HG02642 (cell line): ENCODE measurements around the gene FAIM.
"Not testable (repeated sequence)": the region's sequence is repeated elsewhere in the genome, so short reads cannot be mapped to it uniquely, and the experiment has no call there.

Experiments
- ATAC-seq: cut with Tn5 transposase; IDR thresholded peaks from one replicate; pipeline ENCODE4 v1.9.1; 2021; ENCODE audit warnings: mild to moderate bottlenecking; ENCODE audit not compliant: unreplicated experiment, poor library complexity

Gene FAIM

GRCh38 chr3:138675393-138675792, 66.8 kb downstream of the FAIM start:
- no peak for ATAC-seq

- no peak for ATAC-seq
These were observed 69.5 kb downstream of the FAIM start for GRCh38 chr3:138678086-138678485.

- ATAC-seq, result no peak
These were observed 70.4 kb downstream of the FAIM start for GRCh38 chr3:138678874-138679392.

- not testable (repeated sequence) for ATAC-seq
These were observed 72.4 kb downstream of the FAIM start for GRCh38 chr3:138680974-138681373.

GRCh38 chr3:138681463-138682220, 73.1 kb downstream of the FAIM start:
- ATAC-seq, result no peak

GRCh38 chr3:138682648-138683047, 74.1 kb downstream of the FAIM start:
- no peak for ATAC-seq
